Smooth muscle cell (in vitro differentiated cells): ENCODE results near the gene RCBTB1. TPM values are rescaled to one million over a fixed set of nuclear protein-coding genes. Genes with fewer than 3 reads are reported as not detected.

ENCODE experiments used
- DNase-seq: peaks from one replicate; lab custom pipeline; 2025; ENCODE audit not compliant: unreplicated experiment; lab: John Stamatoyannopoulos, UW
- H2AFZ ChIP-seq: fragments of 200-600 bp; sonication (generic); 2 replicates; pipeline ENCODE4 v1.6.0; 2016; ENCODE audit warnings: antibody characterized with exemption, low read depth, mild to moderate bottlenecking
- H3F3A ChIP-seq: fragments of 200-600 bp; sonication (generic); 2 replicates; pipeline ENCODE4 v1.6.0; 2017; ENCODE audit warnings: antibody characterized with exemption, low read depth
- H3K27ac ChIP-seq: fragments of 200-600 bp; sonication (generic); 2 replicates; pipeline ENCODE4 v1.5.1; 2016; ENCODE audit warnings: low read depth, mild to moderate bottlenecking
- H3K27me3 ChIP-seq: fragments of 200-600 bp; sonication (generic); 2 replicates; pipeline ENCODE4 v1.6.1; 2016; ENCODE audit warnings: low read depth, mild to moderate bottlenecking
- H3K36me3 ChIP-seq: fragments of 200-600 bp; sonication (generic); 2 replicates; pipeline ENCODE4 v1.5.1; 2016; ENCODE audit warnings: low read depth
- H3K4me1 ChIP-seq: fragments of 200-600 bp; sonication (generic); 2 replicates; pipeline ENCODE4 v1.5.1; 2016; ENCODE audit warnings: low read depth
- H3K4me2 ChIP-seq: fragments of 200-600 bp; sonication (generic); 2 replicates; pipeline ENCODE4 v1.6.0; 2016; ENCODE audit warnings: mild to moderate bottlenecking
- H3K4me3 ChIP-seq: fragments of 200-600 bp; sonication (generic); 2 replicates; pipeline ENCODE4 v1.5.1; 2016; ENCODE audit warnings: mild to moderate bottlenecking
- H3K79me2 ChIP-seq: fragments of 200-600 bp; sonication (generic); 2 replicates; pipeline ENCODE4 v1.6.0; 2016; ENCODE audit warnings: low read depth, mild to moderate bottlenecking
- H3K9ac ChIP-seq: fragments of 200-600 bp; sonication (generic); 2 replicates; pipeline ENCODE4 v1.6.0; 2016; ENCODE audit warnings: low read depth
- H3K9me3 ChIP-seq: fragments of 200-600 bp; sonication (generic); replicated peaks from 2 replicates; pipeline ENCODE4 v1.5.1; 2016; ENCODE audit warnings: low read depth
- H4K20me1 ChIP-seq: fragments of 200-600 bp; sonication (generic); 2 replicates; pipeline ENCODE4 v1.6.0; 2016; ENCODE audit warnings: low read depth
- CTCF ChIP-seq: fragments of 200-600 bp; sonication (generic); IDR thresholded peaks from 2 replicates; pipeline ENCODE4 v1.5.1; 2017; ENCODE audit warnings: borderline replicate concordance, mild to moderate bottlenecking, antibody characterized with exemption; ENCODE audit not compliant: insufficient read depth, poor library complexity, severe bottlenecking
- WGBS: methylation state at CpG from one replicate; pipeline ENCODE4 v1.1.7; 2016; ENCODE audit warnings: low lambda C conversion rate; 5-methylcytosine and 5-hydroxymethylcytosine counted together
- polyA plus RNA-seq: library from polyadenylated mRNA; unstranded; fragments of >200 nt; fragmentation: Nextera tagmentation; extraction: Ambion mirVana; gene quantifications from 2 replicates; pipeline ENCODE4 v1.2.1, GENCODE V29; 2016
- total RNA-seq: library from RNA; depleted of rRNA; stranded (reverse); fragments of >200 nt; gene quantifications from 2 replicates; pipeline ENCODE4 v1.2.3, GENCODE V29; 2014

Gene RCBTB1
- total and polyA plus RNA-seq, 2 experiments from 2014 or later: 10.7 to 26.8 TPM

- no peak overlapping the region for H2AFZ ChIP-seq
- no peaks in the 10 kb centered on the region for H4K20me1 ChIP-seq
- H3F3A ChIP-seq: no peaks in the 10 kb centered on the region
- 96% methylated on average over 3 of the region's 3 CpGs for WGBS
- no peaks in the 10 kb centered on the region for H3K79me2 ChIP-seq
- no peak for TF ChIP-seq CTCF
- H3K4me3 ChIP-seq: no peak overlapping the region
- H3K27ac ChIP-seq: no peak overlapping the region
- H3K9ac ChIP-seq: no peak overlapping the region
- H3K27me3 ChIP-seq: no peaks in the 10 kb centered on the region
- no peak for DNase-seq
- no peaks in the 10 kb centered on the region for H3K4me1 ChIP-seq
- no peaks in the 10 kb centered on the region for H3K9me3 ChIP-seq
- H3K36me3 ChIP-seq: peaks cover 10% of the 10 kb centered on the region
- H3K4me2 ChIP-seq: no peak overlapping the region
Measured at GRCh38 chr13:49539746-49540145, 45.6 kb downstream of the RCBTB1 start.

GRCh38 chr13:49539313-49539712 lies 46.0 kb downstream of the RCBTB1 start:
- Histone ChIP-seq H3K79me2 (no peaks in the 10 kb centered on the region), H4K20me1 (no peaks in the 10 kb centered on the region), H3K4me3 (no peak overlapping the region), H3K27me3 (no peaks in the 10 kb centered on the region), H3K9me3 (no peaks in the 10 kb centered on the region), H3K4me1 (no peaks in the 10 kb centered on the region), H3K9ac (no peak overlapping the region), H3K27ac (no peak overlapping the region), H3K36me3 (peaks cover 7% of the 10 kb centered on the region), H2AFZ (no peak overlapping the region), H3F3A (no peaks in the 10 kb centered on the region), H3K4me2 (no peak overlapping the region)
- 89% methylated on average over 5 of the region's 5 CpGs for WGBS
- DNase-seq: no peak
- TF ChIP-seq CTCF: no peak

GRCh38 chr13:49538404-49538803 lies 47.0 kb downstream of the RCBTB1 start:
- H3K27me3 ChIP-seq: no peaks in the 10 kb centered on the region
- no peak for DNase-seq
- H3F3A ChIP-seq: no peaks in the 10 kb centered on the region
- no peaks in the 10 kb centered on the region for H4K20me1 ChIP-seq
- no peak overlapping the region for H3K9ac ChIP-seq
- H3K27ac ChIP-seq: no peak overlapping the region
- no peaks in the 10 kb centered on the region for H3K4me1 ChIP-seq
- H3K9me3 ChIP-seq: no peaks in the 10 kb centered on the region
- no peaks in the 10 kb centered on the region for H3K79me2 ChIP-seq
- peaks cover 7% of the 10 kb centered on the region for H3K36me3 ChIP-seq
- TF ChIP-seq CTCF: no peak
- H3K4me3 ChIP-seq: no peak overlapping the region
- H3K4me2 ChIP-seq: no peak overlapping the region
- 96% methylated on average over 2 of the region's 2 CpGs for WGBS
- H2AFZ ChIP-seq: no peak overlapping the region

GRCh38 chr13:49536144-49536873 lies 49.0 kb downstream of the RCBTB1 start:
- WGBS: 88% methylated on average over 7 of the region's 7 CpGs
- Histone ChIP-seq H2AFZ (no peak overlapping the region), H3K4me2 (no peak overlapping the region), H3K79me2 (no peaks in the 10 kb centered on the region), H3F3A (no peaks in the 10 kb centered on the region), H3K4me3 (no peak overlapping the region), H3K9me3 (no peaks in the 10 kb centered on the region), H4K20me1 (no peaks in the 10 kb centered on the region), H3K27ac (no peak overlapping the region), H3K9ac (no peak overlapping the region), H3K36me3 (peaks cover 7% of the 10 kb centered on the region), H3K27me3 (no peaks in the 10 kb centered on the region), H3K4me1 (no peaks in the 10 kb centered on the region)
- DNase-seq: no peak
- no peak for TF ChIP-seq CTCF
